SK-N-SH treated with all-trans-retinoic acid at 6 μM for 48 hours (cell line): ENCODE measurements around the gene DRAP1.
A peak's percentile ranks its signal among the peaks of the same experiment; 100 is the strongest.

ENCODE experiments used
- ATAC-seq: fragments of 200-7000 bp; cut with Tn5 transposase; 3 replicates; pipeline ENCODE4 v1.9.1; 2020; ENCODE audit warnings: mild to moderate bottlenecking, moderate library complexity
- ARNTL ChIP-seq: fragments of 450-650 bp; formaldehyde crosslinking; IDR thresholded peaks from 2 replicates; pipeline ENCODE4 v1.5.0; 2020; ENCODE audit warnings: low read depth, mild to moderate bottlenecking, moderate library complexity, borderline replicate concordance
- BACH2 ChIP-seq: fragments of 250-450 bp; sonication (Bioruptor Pico); IDR thresholded peaks from 2 replicates; pipeline ENCODE4 v1.9.0; 2021; ENCODE audit warnings: mild to moderate bottlenecking, borderline replicate concordance
- CSDC2 ChIP-seq: fragments of 250-450 bp; sonication (Bioruptor Pico); IDR thresholded peaks from 2 replicates; pipeline ENCODE4 v1.5.0; 2020; ENCODE audit warnings: mild to moderate bottlenecking, moderate library complexity
- ESRRG ChIP-seq: fragments of 250-450 bp; sonication (Bioruptor Pico); IDR thresholded peaks from 2 replicates; pipeline ENCODE4 v1.6.1; 2021; ENCODE audit warnings: mild to moderate bottlenecking
- GLIS3 ChIP-seq: fragments of 250-450 bp; sonication (Bioruptor Pico); IDR thresholded peaks from 2 replicates; pipeline ENCODE4 v1.5.0; 2020; ENCODE audit warnings: mild to moderate bottlenecking, moderate library complexity
- ISL1 ChIP-seq: fragments of 250-450 bp; sonication (Bioruptor Pico); IDR thresholded peaks from 2 replicates; pipeline ENCODE4 v2.1.2; 2022; ENCODE audit warnings: mild to moderate bottlenecking, moderate library complexity
- OSR1 ChIP-seq: fragments of 250-450 bp; sonication (Bioruptor Pico); IDR thresholded peaks from 2 replicates; pipeline ENCODE4 v1.8.0; 2022; ENCODE audit warnings: moderate library complexity, mild to moderate bottlenecking, inconsistent platforms
- PATZ1 ChIP-seq: fragments of 250-450 bp; sonication (Bioruptor Pico); IDR thresholded peaks from 2 replicates; pipeline ENCODE4 v1.8.0; 2020; ENCODE audit warnings: mild to moderate bottlenecking, moderate library complexity, borderline replicate concordance
- POU6F1 ChIP-seq: fragments of 250-450 bp; sonication (Bioruptor Pico); IDR thresholded peaks from 2 replicates; pipeline ENCODE4 v1.8.0; 2021; ENCODE audit warnings: low read depth, mild to moderate bottlenecking, moderate library complexity, borderline replicate concordance
- PPARA ChIP-seq: fragments of 250-450 bp; sonication (Bioruptor Pico); IDR thresholded peaks from 2 replicates; pipeline ENCODE4 v1.5.0; 2020; ENCODE audit warnings: mild to moderate bottlenecking, borderline replicate concordance
- RARB ChIP-seq: fragments of 250-450 bp; sonication (Bioruptor Pico); IDR thresholded peaks from 2 replicates; pipeline ENCODE4 v1.8.0; 2021; ENCODE audit warnings: mild to moderate bottlenecking, moderate library complexity
- SNAI2 ChIP-seq: fragments of 250-450 bp; sonication (Bioruptor Pico); IDR thresholded peaks from 2 replicates; pipeline ENCODE4 v1.5.0; 2020; ENCODE audit warnings: mild to moderate bottlenecking, moderate library complexity
- TCF4 ChIP-seq: fragments of 250-450 bp; sonication (Bioruptor Pico); IDR thresholded peaks from 2 replicates; pipeline ENCODE4 v1.8.0; 2021; ENCODE audit warnings: mild to moderate bottlenecking, moderate library complexity, borderline replicate concordance
- TOX ChIP-seq: fragments of 250-450 bp; sonication (Bioruptor Pico); IDR thresholded peaks from 2 replicates; pipeline ENCODE4 v1.8.0; 2021; ENCODE audit warnings: mild to moderate bottlenecking, moderate library complexity, borderline replicate concordance
- TSHZ2 ChIP-seq: fragments of 250-450 bp; sonication (Bioruptor Pico); IDR thresholded peaks from 2 replicates; pipeline ENCODE4 v1.5.0; 2020; ENCODE audit warnings: mild to moderate bottlenecking, moderate library complexity
- ZC3H10 ChIP-seq: fragments of 250-450 bp; sonication (Bioruptor Pico); IDR thresholded peaks from 2 replicates; pipeline ENCODE4 v1.5.1; 2021; ENCODE audit warnings: mild to moderate bottlenecking, moderate library complexity
- ZFP30 ChIP-seq: fragments of 450-650 bp; formaldehyde crosslinking; IDR thresholded peaks from 2 replicates; pipeline ENCODE4 v1.5.0; 2022; ENCODE audit warnings: mild to moderate bottlenecking, moderate library complexity
- ZNF565 ChIP-seq: fragments of 450-650 bp; formaldehyde crosslinking; conservative IDR thresholded peaks from 2 replicates; pipeline ENCODE4 v1.5.0; 2020; ENCODE audit warnings: low read depth, mild to moderate bottlenecking, moderate library complexity
- ZNF70 ChIP-seq: fragments of 450-650 bp; formaldehyde crosslinking; IDR thresholded peaks from 2 replicates; pipeline ENCODE4 v1.5.0; 2020; ENCODE audit warnings: mild to moderate bottlenecking, moderate library complexity
- ZNF8 ChIP-seq: fragments of 450-650 bp; formaldehyde crosslinking; IDR thresholded peaks from 2 replicates; pipeline ENCODE4 v1.5.0; 2020; ENCODE audit warnings: mild to moderate bottlenecking, moderate library complexity
- TF ChIP-seq, protein P1 (sequence below): fragments of 250-450 bp; sonication (Bioruptor Pico); IDR thresholded peaks from 2 replicates; pipeline ENCODE4 v1.5.1; 2021; ENCODE audit warnings: mild to moderate bottlenecking, moderate library complexity

DRAP1 gene

GRCh38 chr11:65919573-65920371 is 546 bp downstream of the DRAP1 start:
- ATAC-seq = peak; percentile 11
- no peak for TF ChIP-seq OSR1 (CRISPR knock-in tag)
- no peak for TF ChIP-seq CSDC2
- no peak for TF ChIP-seq TOX
- TF ChIP-seq ESRRG (CRISPR knock-in tag) = no peak
- TF ChIP-seq ZNF70 (CRISPR knock-in tag) = no peak
- no peak for TF ChIP-seq BACH2 (CRISPR knock-in tag)
- no peak for TF ChIP-seq ZNF565 (CRISPR knock-in tag)
- TF ChIP-seq, protein P1, sequence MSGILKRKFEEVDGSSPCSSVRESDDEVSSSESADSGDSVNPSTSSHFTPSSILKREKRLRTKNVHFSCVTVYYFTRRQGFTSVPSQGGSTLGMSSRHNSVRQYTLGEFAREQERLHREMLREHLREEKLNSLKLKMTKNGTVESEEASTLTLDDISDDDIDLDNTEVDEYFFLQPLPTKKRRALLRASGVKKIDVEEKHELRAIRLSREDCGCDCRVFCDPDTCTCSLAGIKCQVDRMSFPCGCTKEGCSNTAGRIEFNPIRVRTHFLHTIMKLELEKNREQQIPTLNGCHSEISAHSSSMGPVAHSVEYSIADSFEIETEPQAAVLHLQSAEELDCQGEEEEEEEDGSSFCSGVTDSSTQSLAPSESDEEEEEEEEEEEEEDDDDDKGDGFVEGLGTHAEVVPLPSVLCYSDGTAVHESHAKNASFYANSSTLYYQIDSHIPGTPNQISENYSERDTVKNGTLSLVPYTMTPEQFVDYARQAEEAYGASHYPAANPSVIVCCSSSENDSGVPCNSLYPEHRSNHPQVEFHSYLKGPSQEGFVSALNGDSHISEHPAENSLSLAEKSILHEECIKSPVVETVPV (CRISPR knock-in tag) = no peak
- TF ChIP-seq POU6F1 (CRISPR knock-in tag) = no peak
- TF ChIP-seq ARNTL = no peak
- TF ChIP-seq ISL1 = no peak
- no peak for TF ChIP-seq TSHZ2 (CRISPR knock-in tag)
- TF ChIP-seq TCF4 (CRISPR knock-in tag) = no peak
- TF ChIP-seq RARB (CRISPR knock-in tag) = no peak
- TF ChIP-seq PATZ1 (CRISPR knock-in tag) = no peak
- TF ChIP-seq ZFP30 = no peak
- no peak for TF ChIP-seq ZC3H10

DNA sequence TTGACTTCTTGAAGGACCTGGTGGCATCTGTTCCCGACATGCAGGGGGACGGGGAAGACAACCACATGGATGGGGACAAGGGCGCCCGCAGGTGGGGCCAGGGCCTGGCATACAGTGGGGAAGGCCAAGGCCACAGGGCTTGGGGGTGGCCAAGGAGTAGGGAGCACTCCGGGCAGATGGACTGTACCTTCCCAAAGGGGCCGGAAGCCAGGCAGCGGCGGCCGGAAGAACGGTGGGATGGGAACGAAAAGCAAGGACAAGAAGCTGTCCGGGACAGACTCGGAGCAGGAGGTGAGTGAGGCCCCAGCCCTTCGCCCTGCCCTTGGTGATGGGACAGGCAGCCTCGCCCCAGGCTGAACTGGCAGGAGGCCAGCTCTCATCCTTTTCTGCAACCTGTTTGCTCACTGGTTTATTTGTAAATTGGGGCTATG is 1.2 kb downstream of the DRAP1 start:
- ATAC-seq = no peak
- TF ChIP-seq PPARA (no peak), GLIS3 (CRISPR knock-in tag) (no peak), POU6F1 (CRISPR knock-in tag) (no peak), PATZ1 (CRISPR knock-in tag) (no peak), BACH2 (CRISPR knock-in tag) (no peak), ARNTL (no peak), ZFP30 (no peak), TSHZ2 (CRISPR knock-in tag) (no peak), SNAI2 (CRISPR knock-in tag) (no peak), ZNF8 (no peak), CSDC2 (no peak), ISL1 (no peak), RARB (CRISPR knock-in tag) (no peak)
